HCT116 (cell line): ENCODE measurements around the gene PTPA.

Experiments used
- EZH2 ChIP-seq: fragments of 200-600 bp; sonication (generic); IDR thresholded peaks from 2 replicates; pipeline ENCODE4 v1.6.1; 2017; ENCODE audit warnings: antibody characterized with exemption, mixed run types
- EZH2phosphoT487 ChIP-seq: fragments of 200-600 bp; IDR thresholded peaks from 2 replicates; pipeline ENCODE4 v1.6.1; 2018; ENCODE audit warnings: antibody characterized with exemption, borderline replicate concordance
- FOSL1 ChIP-seq: IDR thresholded peaks from 2 replicates; pipeline ENCODE4 v1.6.1; 2012; ENCODE audit warnings: low read depth
- POLR2A ChIP-seq: IDR thresholded peaks from 2 replicates; pipeline ENCODE4 v1.7.0; 2011; ENCODE audit warnings: borderline replicate concordance; ENCODE audit not compliant: insufficient read depth, insufficient read length; ENCODE audit errors: extremely low read depth
- POLR2AphosphoS5 ChIP-seq: IDR thresholded peaks from 2 replicates; pipeline ENCODE4 v1.6.1; 2011; ENCODE audit warnings: mild to moderate bottlenecking, low read depth, low read length, moderate library complexity
- SIN3A ChIP-seq: IDR thresholded peaks from 2 replicates; pipeline ENCODE4 v1.6.1; 2012; ENCODE audit warnings: low read depth
- SP1 ChIP-seq: IDR thresholded peaks from 2 replicates; pipeline ENCODE4 v1.6.1; 2012; ENCODE audit warnings: low read depth
- ZFX ChIP-seq: fragments of 450-650 bp; IDR thresholded peaks from 2 replicates; pipeline ENCODE4 v1.6.1; 2017
- TF ChIP-seq, protein P1 (sequence below), 3 experiments: fragments of 200-600 bp in 1 of 3; sonication (generic) in 1 of 3; IDR thresholded peaks in 2 of 3; conservative IDR thresholded peaks in 1 of 3; 2 replicates each; pipeline ENCODE4 v1.5.1; 2012 to 2017; ENCODE audit warnings: low read depth in 2 of 3, low read length in 2 of 3, antibody characterized with exemption in 1 of 3, borderline replicate concordance in 1 of 3, control low read depth in 1 of 3, mild to moderate bottlenecking in 1 of 3, mixed read lengths in 1 of 3, mixed run types in 1 of 3, moderate library complexity in 1 of 3; ENCODE audit not compliant: insufficient read depth in 1 of 3
- TF ChIP-seq, protein P2 (sequence below): IDR thresholded peaks from 2 replicates; pipeline ENCODE4 v1.6.1; 2011; ENCODE audit warnings: mild to moderate bottlenecking, low read length, moderate library complexity; ENCODE audit not compliant: insufficient replicate concordance; ENCODE audit errors: extremely low read depth
- TF ChIP-seq, protein P3 (sequence below): IDR thresholded peaks from 2 replicates; pipeline ENCODE4 v1.6.1; 2012; ENCODE audit warnings: low read depth
- TF ChIP-seq, protein P4 (sequence below): IDR thresholded peaks from 2 replicates; pipeline ENCODE4 v1.6.1; 2012

DNA sequence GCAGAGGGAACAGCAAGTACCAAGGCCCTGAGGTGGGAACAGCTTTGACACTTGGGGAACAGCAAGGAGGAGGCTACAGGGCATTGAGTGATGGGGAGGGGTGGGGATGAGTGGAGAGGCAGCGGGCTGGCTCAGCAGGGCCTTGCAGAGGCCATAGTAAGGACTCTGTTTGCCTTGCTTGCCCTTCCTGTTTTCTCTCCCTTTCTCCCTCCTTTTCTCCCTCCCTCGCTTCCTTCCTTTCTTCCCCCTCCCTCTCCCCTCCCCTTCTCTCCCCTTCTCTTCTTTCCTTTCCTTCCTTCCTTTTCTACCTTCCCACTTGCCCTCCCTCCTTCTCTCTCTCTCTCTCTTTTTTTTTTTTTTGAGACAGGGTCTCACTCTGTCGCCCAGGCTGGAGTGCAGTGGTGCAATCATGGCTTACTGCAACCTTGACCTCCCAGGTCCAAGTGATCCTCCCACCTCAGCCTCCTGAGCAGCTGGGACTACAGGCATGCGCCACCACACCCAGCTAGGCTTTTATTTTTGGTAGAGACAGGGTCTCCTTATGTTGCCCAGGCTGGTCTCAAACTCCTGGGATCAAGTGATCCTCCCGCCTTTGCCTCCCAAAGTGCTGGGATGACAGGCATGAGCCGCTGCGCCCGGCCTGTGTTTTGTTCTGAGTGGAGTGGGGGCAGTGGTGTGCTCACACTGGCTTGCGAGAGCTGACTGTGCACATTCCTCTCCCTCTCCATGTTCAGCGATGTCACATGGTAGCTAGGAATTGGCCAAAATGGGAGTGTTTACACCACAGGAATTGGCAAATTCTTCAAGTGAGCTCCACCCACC lies 49.7 kb downstream of the PTPA start:
- TF ChIP-seq, protein P1, sequence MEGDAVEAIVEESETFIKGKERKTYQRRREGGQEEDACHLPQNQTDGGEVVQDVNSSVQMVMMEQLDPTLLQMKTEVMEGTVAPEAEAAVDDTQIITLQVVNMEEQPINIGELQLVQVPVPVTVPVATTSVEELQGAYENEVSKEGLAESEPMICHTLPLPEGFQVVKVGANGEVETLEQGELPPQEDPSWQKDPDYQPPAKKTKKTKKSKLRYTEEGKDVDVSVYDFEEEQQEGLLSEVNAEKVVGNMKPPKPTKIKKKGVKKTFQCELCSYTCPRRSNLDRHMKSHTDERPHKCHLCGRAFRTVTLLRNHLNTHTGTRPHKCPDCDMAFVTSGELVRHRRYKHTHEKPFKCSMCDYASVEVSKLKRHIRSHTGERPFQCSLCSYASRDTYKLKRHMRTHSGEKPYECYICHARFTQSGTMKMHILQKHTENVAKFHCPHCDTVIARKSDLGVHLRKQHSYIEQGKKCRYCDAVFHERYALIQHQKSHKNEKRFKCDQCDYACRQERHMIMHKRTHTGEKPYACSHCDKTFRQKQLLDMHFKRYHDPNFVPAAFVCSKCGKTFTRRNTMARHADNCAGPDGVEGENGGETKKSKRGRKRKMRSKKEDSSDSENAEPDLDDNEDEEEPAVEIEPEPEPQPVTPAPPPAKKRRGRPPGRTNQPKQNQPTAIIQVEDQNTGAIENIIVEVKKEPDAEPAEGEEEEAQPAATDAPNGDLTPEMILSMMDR (IDR thresholded peaks at IDR 0.05 in 2 of 3, conservative IDR thresholded peaks at IDR 0.05 in 1 of 3; ENCODE audit: borderline replicate concordance in 1 of 3, insufficient read depth in 1 of 3, low read depth in 2 of 3, low read length in 2 of 3) = no peak
- TF ChIP-seq, protein P2, sequence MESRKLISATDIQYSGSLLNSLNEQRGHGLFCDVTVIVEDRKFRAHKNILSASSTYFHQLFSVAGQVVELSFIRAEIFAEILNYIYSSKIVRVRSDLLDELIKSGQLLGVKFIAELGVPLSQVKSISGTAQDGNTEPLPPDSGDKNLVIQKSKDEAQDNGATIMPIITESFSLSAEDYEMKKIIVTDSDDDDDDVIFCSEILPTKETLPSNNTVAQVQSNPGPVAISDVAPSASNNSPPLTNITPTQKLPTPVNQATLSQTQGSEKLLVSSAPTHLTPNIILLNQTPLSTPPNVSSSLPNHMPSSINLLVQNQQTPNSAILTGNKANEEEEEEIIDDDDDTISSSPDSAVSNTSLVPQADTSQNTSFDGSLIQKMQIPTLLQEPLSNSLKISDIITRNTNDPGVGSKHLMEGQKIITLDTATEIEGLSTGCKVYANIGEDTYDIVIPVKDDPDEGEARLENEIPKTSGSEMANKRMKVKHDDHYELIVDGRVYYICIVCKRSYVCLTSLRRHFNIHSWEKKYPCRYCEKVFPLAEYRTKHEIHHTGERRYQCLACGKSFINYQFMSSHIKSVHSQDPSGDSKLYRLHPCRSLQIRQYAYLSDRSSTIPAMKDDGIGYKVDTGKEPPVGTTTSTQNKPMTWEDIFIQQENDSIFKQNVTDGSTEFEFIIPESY = no peak
- no peak for TF ChIP-seq POLR2A
- no peak for TF ChIP-seq EZH2
- TF ChIP-seq EZH2phosphoT487 = no peak
- no peak for TF ChIP-seq ZFX
- TF ChIP-seq SIN3A = no peak
- no peak for TF ChIP-seq SP1
- TF ChIP-seq, protein P3, sequence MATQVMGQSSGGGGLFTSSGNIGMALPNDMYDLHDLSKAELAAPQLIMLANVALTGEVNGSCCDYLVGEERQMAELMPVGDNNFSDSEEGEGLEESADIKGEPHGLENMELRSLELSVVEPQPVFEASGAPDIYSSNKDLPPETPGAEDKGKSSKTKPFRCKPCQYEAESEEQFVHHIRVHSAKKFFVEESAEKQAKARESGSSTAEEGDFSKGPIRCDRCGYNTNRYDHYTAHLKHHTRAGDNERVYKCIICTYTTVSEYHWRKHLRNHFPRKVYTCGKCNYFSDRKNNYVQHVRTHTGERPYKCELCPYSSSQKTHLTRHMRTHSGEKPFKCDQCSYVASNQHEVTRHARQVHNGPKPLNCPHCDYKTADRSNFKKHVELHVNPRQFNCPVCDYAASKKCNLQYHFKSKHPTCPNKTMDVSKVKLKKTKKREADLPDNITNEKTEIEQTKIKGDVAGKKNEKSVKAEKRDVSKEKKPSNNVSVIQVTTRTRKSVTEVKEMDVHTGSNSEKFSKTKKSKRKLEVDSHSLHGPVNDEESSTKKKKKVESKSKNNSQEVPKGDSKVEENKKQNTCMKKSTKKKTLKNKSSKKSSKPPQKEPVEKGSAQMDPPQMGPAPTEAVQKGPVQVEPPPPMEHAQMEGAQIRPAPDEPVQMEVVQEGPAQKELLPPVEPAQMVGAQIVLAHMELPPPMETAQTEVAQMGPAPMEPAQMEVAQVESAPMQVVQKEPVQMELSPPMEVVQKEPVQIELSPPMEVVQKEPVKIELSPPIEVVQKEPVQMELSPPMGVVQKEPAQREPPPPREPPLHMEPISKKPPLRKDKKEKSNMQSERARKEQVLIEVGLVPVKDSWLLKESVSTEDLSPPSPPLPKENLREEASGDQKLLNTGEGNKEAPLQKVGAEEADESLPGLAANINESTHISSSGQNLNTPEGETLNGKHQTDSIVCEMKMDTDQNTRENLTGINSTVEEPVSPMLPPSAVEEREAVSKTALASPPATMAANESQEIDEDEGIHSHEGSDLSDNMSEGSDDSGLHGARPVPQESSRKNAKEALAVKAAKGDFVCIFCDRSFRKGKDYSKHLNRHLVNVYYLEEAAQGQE = no peak
- TF ChIP-seq POLR2AphosphoS5 = no peak
- TF ChIP-seq, protein P4, sequence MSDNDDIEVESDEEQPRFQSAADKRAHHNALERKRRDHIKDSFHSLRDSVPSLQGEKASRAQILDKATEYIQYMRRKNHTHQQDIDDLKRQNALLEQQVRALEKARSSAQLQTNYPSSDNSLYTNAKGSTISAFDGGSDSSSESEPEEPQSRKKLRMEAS = no peak
- no peak for TF ChIP-seq FOSL1
